ENCODE data around the gene ZNF473.

ZNF473 gene

GRCh38 chr19:50008532-50008931, 17.3 kb upstream of the ZNF473 start:
- no peak overlapping the region for H3K27ac ChIP-seq
- ChIA-PET CTCF (no interaction called here), POLR2A (ENCODE audit: low non-redundant PET) (no interaction called here)
- no peak for TF ChIP-seq CTCF (conservative IDR thresholded peaks at IDR 0.05; ENCODE audit: low read depth)
- DNase-seq (ENCODE audit: low spot score) = no peak

- no peak overlapping the region for H3K27ac ChIP-seq
- CTCF ChIA-PET = no interaction called here
- POLR2A ChIA-PET (ENCODE audit: low non-redundant PET) = no interaction called here
- no peak for DNase-seq (ENCODE audit: low spot score)
- no peak for TF ChIP-seq CTCF (conservative IDR thresholded peaks at IDR 0.05; ENCODE audit: low read depth)
These were observed 9.5 kb upstream of the ZNF473 start for GRCh38 chr19:50016225-50016807.

GRCh38 chr19:50020481-50020880, 5.3 kb upstream of the ZNF473 start:
- no peak for TF ChIP-seq CTCF (conservative IDR thresholded peaks at IDR 0.05; ENCODE audit: low read depth)
- POLR2A ChIA-PET (ENCODE audit: low non-redundant PET) = no interaction called here
- DNase-seq (ENCODE audit: low spot score) = no peak
- no peak overlapping the region for H3K27ac ChIP-seq
- CTCF ChIA-PET = no interaction called here

GRCh38 chr19:50022823-50023222, 3.0 kb upstream of the ZNF473 start:
- TF ChIP-seq CTCF (conservative IDR thresholded peaks at IDR 0.05; ENCODE audit: low read depth) = no peak
- ChIA-PET POLR2A (ENCODE audit: low non-redundant PET) (no interaction called here), CTCF (no interaction called here)
- no peak for DNase-seq (ENCODE audit: low spot score)
- no peak overlapping the region for H3K27ac ChIP-seq

GRCh38 chr19:50024719-50025021, 1.1 kb upstream of the ZNF473 start:
- no peak for DNase-seq (ENCODE audit: low spot score)
- peak overlapping the region; percentile 84 for H3K27ac ChIP-seq
- TF ChIP-seq CTCF (conservative IDR thresholded peaks at IDR 0.05; ENCODE audit: low read depth) = no peak
- ChIA-PET POLR2A (ENCODE audit: low non-redundant PET) (no interaction called here), CTCF (no interaction called here)

GRCh38 chr19:50025022-50025793, 597 bp upstream of the ZNF473 start, which contains the start of gene VRK3:
TSS of gene VRK3 (minus strand) at chr19:50025372. CDS start at chr19:50016162, 9,210 bp downstream.
- H3K27ac ChIP-seq = peak within 1 kb of the TSS; percentile 84
- TF ChIP-seq CTCF (conservative IDR thresholded peaks at IDR 0.05; ENCODE audit: low read depth) = no peak
- ChIA-PET CTCF (interaction anchor here (0.5 to 0.6 kb wide), 2 partner anchors 51 to 55 kb away, joined by 3 read pairs; no protein-coding TSS in a partner anchor), POLR2A (ENCODE audit: low non-redundant PET) (no interaction called here)
- DNase-seq (ENCODE audit: low spot score) = peak; percentile 99
